BLaER1 treated with 17β-estradiol and CSF1 and Interleukin-3, amounts not matched to agents 10 nM and 100 nM (cell line): ENCODE results near the gene LPAR4.
"Not testable (repeated sequence)": the region's sequence is repeated elsewhere in the genome, so short reads cannot be mapped to it uniquely, and the experiment has no call there.

Experiments
- H3K27ac ChIP-seq, 11 experiments: shearing (Covaris generic); formaldehyde crosslinking; 2 replicates each; pipeline ENCODE4 v1.8.1; 2022
- H3K27me3 ChIP-seq, 11 experiments: shearing (Covaris generic); formaldehyde crosslinking; 2 replicates each; pipeline ENCODE4 v1.8.1; 2022
- H3K36me3 ChIP-seq, 11 experiments: shearing (Covaris generic); formaldehyde crosslinking; 2 replicates each; pipeline ENCODE4 v1.8.1; 2022
- H3K4me1 ChIP-seq, 10 experiments: shearing (Covaris generic); formaldehyde crosslinking; 2 replicates each; pipeline ENCODE4 v1.8.1; 2022
- H3K4me2 ChIP-seq, 11 experiments: shearing (Covaris generic); formaldehyde crosslinking; 2 replicates each; pipeline ENCODE4 v1.8.1; 2022
- H3K4me3 ChIP-seq, 10 experiments: shearing (Covaris generic); formaldehyde crosslinking; 2 replicates each; pipeline ENCODE4 v1.8.1; 2022
- H3K9ac ChIP-seq, 11 experiments: shearing (Covaris generic); formaldehyde crosslinking; 2 replicates each; pipeline ENCODE4 v1.8.1; 2022
- H3K9me3 ChIP-seq, 11 experiments: shearing (Covaris generic); formaldehyde crosslinking; replicated peaks in 1 of 11; 2 replicates each; pipeline ENCODE4 v1.8.1; 2022
- H4K20me1 ChIP-seq, 11 experiments: shearing (Covaris generic); formaldehyde crosslinking; 2 replicates each; pipeline ENCODE4 v1.8.1; 2022
- Cebpa-rat ChIP-seq, 11 experiments: shearing (Covaris generic); IDR thresholded peaks; 2 replicates each; pipeline ENCODE4 v1.8.1; 2022

The LPAR4 gene

GRCh38 chrX:78753571-78753970 lies 6.1 kb downstream of the LPAR4 start:
- no peak for TF ChIP-seq Cebpa-rat (IDR thresholded peaks at IDR 0.05)
- H3K27me3 ChIP-seq = peaks cover 16 to 31% (median 25%) of the 10 kb centered on the region in 11 experiments; a peak in 21 of 22 replicates
- H3K27ac ChIP-seq = no peak overlapping the region; a peak in 1 of 22 replicates
- H3K9ac ChIP-seq = no peak overlapping the region
- peaks cover 10 to 21% (median 17%) of the 10 kb centered on the region in 10 experiments; a peak in 16 of 20 replicates for H3K4me1 ChIP-seq
- no peak overlapping the region for H3K4me2 ChIP-seq
- H4K20me1 ChIP-seq = no peaks in the 10 kb centered on the region
- no peaks in the 10 kb centered on the region for H3K36me3 ChIP-seq
- no peak overlapping the region for H3K4me3 ChIP-seq
- H3K9me3 ChIP-seq = no peaks in the 10 kb centered on the region

- Histone ChIP-seq H3K27me3 (peaks cover 30 to 43% (median 38%) of the 10 kb centered on the region in 11 experiments), H3K4me2 (peak overlapping the region; percentile 13 to 67 (median 48); a peak in 20 of 22 replicates), H3K9ac (no peak overlapping the region), H4K20me1 (no peaks in the 10 kb centered on the region), H3K4me3 (0 out of 20 replicates have a peak overlapping the region, but pooled peaks of 1 of the 10 experiments have one; percentile 31), H3K36me3 (no peaks in the 10 kb centered on the region), H3K4me1 (peaks cover 10 to 21% (median 17%) of the 10 kb centered on the region in 10 experiments; a peak in 16 of 20 replicates), H3K27ac (peak overlapping the region in 5 of 11 experiments; percentile 4 to 42 (median 35); a peak in 5 of 22 replicates), H3K9me3 (no peaks in the 10 kb centered on the region)
- TF ChIP-seq Cebpa-rat (IDR thresholded peaks at IDR 0.05) = no peak
These were observed 7.4 kb downstream of the LPAR4 start for GRCh38 chrX:78754917-78755316.

- Histone ChIP-seq H3K36me3 (no peaks in the 10 kb centered on the region), H3K27me3 (peaks cover 30 to 44% (median 39%) of the 10 kb centered on the region in 11 experiments), H3K4me1 (peaks cover 10 to 17% (median 14%) of the 10 kb centered on the region in 10 experiments; a peak in 16 of 20 replicates), H3K4me2 (no peak overlapping the region), H3K4me3 (no peak overlapping the region), H3K9ac (no peak overlapping the region), H3K9me3 (no peaks in the 10 kb centered on the region), H3K27ac (no peak overlapping the region), H4K20me1 (no peaks in the 10 kb centered on the region)
- TF ChIP-seq Cebpa-rat (IDR thresholded peaks at IDR 0.05) = no peak
These were observed 11.6 kb downstream of the LPAR4 start for GRCh38 chrX:78759081-78759480.

GRCh38 chrX:78769101-78769755 lies 21.7 kb downstream of the LPAR4 start:
- Histone ChIP-seq H3K4me3 (no peak overlapping the region), H3K9me3 (no peaks in the 10 kb centered on the region), H3K9ac (no peak overlapping the region), H3K27me3 (peaks cover 0 to 61% (median 33%) of the 10 kb centered on the region in 11 experiments; a peak in 16 of 22 replicates), H3K4me1 (no peaks in the 10 kb centered on the region), H3K27ac (no peak overlapping the region), H3K36me3 (no peaks in the 10 kb centered on the region), H4K20me1 (no peaks in the 10 kb centered on the region), H3K4me2 (no peak overlapping the region)
- no peak for TF ChIP-seq Cebpa-rat (IDR thresholded peaks at IDR 0.05)

- Histone ChIP-seq H3K27ac (no peak overlapping the region), H3K27me3 (peaks cover 0 to 64% (median 37%) of the 10 kb centered on the region in 11 experiments; a peak in 16 of 22 replicates), H3K9me3 (0 out of 22 replicates have a peak, but pooled peaks cover 0 to under 1% (median 0%) of the 10 kb centered on the region in 11 experiments), H3K4me3 (no peak overlapping the region), H3K4me1 (no peaks in the 10 kb centered on the region), H3K36me3 (no peaks in the 10 kb centered on the region), H4K20me1 (no peaks in the 10 kb centered on the region), H3K9ac (no peak overlapping the region), H3K4me2 (no peak overlapping the region)
- no peak for TF ChIP-seq Cebpa-rat (IDR thresholded peaks at IDR 0.05)
These were observed 22.4 kb downstream of the LPAR4 start for GRCh38 chrX:78769946-78770345.

GRCh38 chrX:78796916-78797315 lies 49.4 kb downstream of the LPAR4 start:
- Histone ChIP-seq H3K4me1 (no peaks in the 10 kb centered on the region; a peak in 1 of 20 replicates), H3K4me3 (no peak overlapping the region), H3K9me3 (peaks cover 11 to 21% (median 13%) of the 10 kb centered on the region in 11 experiments), H3K27ac (peak overlapping the region in 1 of 11 experiments; percentile 22; a peak in 1 of 22 replicates), H4K20me1 (no peaks in the 10 kb centered on the region), H3K36me3 (no peaks in the 10 kb centered on the region), H3K27me3 (peaks cover 6 to 76% (median 46%) of the 10 kb centered on the region in 11 experiments; a peak in 20 of 22 replicates), H3K4me2 (no peak overlapping the region), H3K9ac (no peak overlapping the region)
- peak in 1 of 11 experiments; percentile 34; a peak in 1 of 22 replicates for TF ChIP-seq Cebpa-rat (IDR thresholded peaks at IDR 0.05)

- no peaks in the 10 kb centered on the region for H4K20me1 ChIP-seq
- no peak overlapping the region for H3K9ac ChIP-seq
- no peak overlapping the region for H3K27ac ChIP-seq
- no peak overlapping the region for H3K4me3 ChIP-seq
- H3K36me3 ChIP-seq = no peaks in the 10 kb centered on the region
- no peaks in the 10 kb centered on the region; a peak in 1 of 20 replicates for H3K4me1 ChIP-seq
- TF ChIP-seq Cebpa-rat (IDR thresholded peaks at IDR 0.05) = no peak
- peaks cover 6 to 54% (median 37%) of the 10 kb centered on the region in 11 experiments; a peak in 20 of 22 replicates for H3K27me3 ChIP-seq
- peaks cover 13 to 25% (median 18%) of the 10 kb centered on the region in 11 experiments for H3K9me3 ChIP-seq
- no peak overlapping the region for H3K4me2 ChIP-seq
These were observed 52.6 kb downstream of the LPAR4 start for GRCh38 chrX:78800114-78800513.

- no peak for TF ChIP-seq Cebpa-rat (IDR thresholded peaks at IDR 0.05)
These were observed 53.2 kb downstream of the LPAR4 start for GRCh38 chrX:78800694-78801093.

GRCh38 chrX:78801522-78801921 lies 54.0 kb downstream of the LPAR4 start:
- H3K9me3 ChIP-seq = peaks cover 13 to 25% (median 18%) of the 10 kb centered on the region in 11 experiments
- no peaks in the 10 kb centered on the region for H4K20me1 ChIP-seq
- no peak overlapping the region for H3K4me3 ChIP-seq
- H3K27me3 ChIP-seq = peaks cover 0 to 49% (median 34%) of the 10 kb centered on the region in 11 experiments; a peak in 19 of 22 replicates
- no peak overlapping the region for H3K27ac ChIP-seq
- no peaks in the 10 kb centered on the region; a peak in 1 of 20 replicates for H3K4me1 ChIP-seq
- no peak overlapping the region for H3K9ac ChIP-seq
- H3K4me2 ChIP-seq = no peak overlapping the region
- H3K36me3 ChIP-seq = no peaks in the 10 kb centered on the region
- no peak for TF ChIP-seq Cebpa-rat (IDR thresholded peaks at IDR 0.05)

More at GRCh38 chrX:78800694-78801093, 53.2 kb downstream of the LPAR4 start:
- H3K27ac ChIP-seq = no peak overlapping the region
- no peaks in the 10 kb centered on the region; a peak in 1 of 20 replicates for H3K4me1 ChIP-seq
- H3K36me3 ChIP-seq = no peaks in the 10 kb centered on the region
- no peak overlapping the region for H3K4me3 ChIP-seq
- H3K9ac ChIP-seq = no peak overlapping the region
- H3K27me3 ChIP-seq = peaks cover 2 to 48% (median 35%) of the 10 kb centered on the region in 11 experiments; a peak in 19 of 22 replicates
- H4K20me1 ChIP-seq = no peaks in the 10 kb centered on the region
- peaks cover 13 to 25% (median 18%) of the 10 kb centered on the region in 11 experiments for H3K9me3 ChIP-seq
- no peak overlapping the region for H3K4me2 ChIP-seq

GRCh38 chrX:78802526-78802925 lies 55.0 kb downstream of the LPAR4 start:
- not testable (repeated sequence) for H3K36me3 ChIP-seq, H3K4me3 ChIP-seq, H4K20me1 ChIP-seq, H3K27ac ChIP-seq, H3K4me2 ChIP-seq, H3K4me1 ChIP-seq, H3K9ac ChIP-seq
- Histone ChIP-seq H3K9me3 (peaks cover 13 to 20% (median 18%) of the 10 kb centered on the region in 11 experiments), H3K27me3 (peaks cover 0 to 42% (median 28%) of the 10 kb centered on the region in 11 experiments; a peak in 17 of 22 replicates)
